LNCAP (cell line): Measurements from ENCODE around the gene AHCYL2.

Experiments
- CTCF ChIP-seq: fragments of 450-650 bp; IDR thresholded peaks from 2 replicates; pipeline ENCODE4 v1.5.1; 2017; ENCODE audit warnings: mild to moderate bottlenecking

The AHCYL2 gene

DNA sequence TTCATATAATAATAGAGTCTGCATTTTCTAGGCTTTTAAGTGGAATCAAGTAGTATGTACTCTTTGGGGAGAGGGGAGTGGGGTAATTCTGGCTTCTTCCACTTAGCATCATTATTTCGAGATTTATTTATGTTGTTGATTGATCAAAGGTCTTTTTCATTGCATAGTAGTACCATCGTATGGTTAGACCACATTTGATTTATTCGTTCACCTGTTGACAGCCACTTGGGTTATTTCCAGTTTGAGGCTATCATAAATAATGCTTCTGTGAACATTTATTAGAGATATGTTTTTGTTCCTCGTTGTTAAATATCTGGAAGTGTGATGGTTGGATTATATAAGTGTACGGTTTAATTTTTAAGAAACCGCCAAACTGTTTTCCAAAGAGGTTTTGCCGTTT is 52.8 kb downstream of the AHCYL2 start:
- TF ChIP-seq CTCF = no peak

DNA sequence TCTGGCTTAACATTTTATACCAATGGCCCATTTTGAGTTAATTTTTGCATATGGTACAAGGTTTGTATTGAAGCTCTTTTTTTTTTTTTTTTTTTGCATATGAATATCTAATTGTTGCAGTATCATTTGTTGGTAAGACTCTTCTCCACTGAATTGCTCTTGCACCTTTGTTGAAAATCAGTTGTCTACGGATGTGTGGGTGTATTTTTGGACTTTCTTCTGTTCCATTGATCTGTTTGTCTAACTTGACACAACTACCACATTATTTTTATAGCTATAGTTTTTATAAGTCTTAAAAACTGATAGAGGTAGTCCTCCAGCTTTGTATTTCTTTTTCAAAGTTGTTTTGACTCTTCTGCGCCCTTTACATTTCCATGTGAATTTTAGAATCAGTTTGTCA is 53.9 kb downstream of the AHCYL2 start:
- no peak for TF ChIP-seq CTCF

DNA sequence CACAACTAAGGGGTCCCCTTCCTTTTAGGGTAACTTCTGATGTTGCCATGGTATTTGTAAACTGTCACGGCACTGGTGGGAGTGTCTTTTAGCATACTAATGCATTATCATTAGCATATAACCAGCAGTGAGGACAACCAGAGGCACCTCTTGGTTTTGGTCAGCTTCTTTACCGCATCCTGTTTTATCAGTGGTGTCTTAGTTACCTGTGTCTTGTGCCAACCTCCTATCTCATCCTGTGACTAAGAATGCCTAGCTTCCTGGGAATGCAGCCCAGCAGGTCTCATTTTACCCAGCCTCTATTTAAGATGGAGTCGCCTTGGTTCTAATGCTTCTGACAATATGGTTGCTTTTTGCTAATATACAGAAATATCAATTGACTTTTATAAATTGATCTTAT is 54.9 kb downstream of the AHCYL2 start:
- no peak for TF ChIP-seq CTCF

DNA sequence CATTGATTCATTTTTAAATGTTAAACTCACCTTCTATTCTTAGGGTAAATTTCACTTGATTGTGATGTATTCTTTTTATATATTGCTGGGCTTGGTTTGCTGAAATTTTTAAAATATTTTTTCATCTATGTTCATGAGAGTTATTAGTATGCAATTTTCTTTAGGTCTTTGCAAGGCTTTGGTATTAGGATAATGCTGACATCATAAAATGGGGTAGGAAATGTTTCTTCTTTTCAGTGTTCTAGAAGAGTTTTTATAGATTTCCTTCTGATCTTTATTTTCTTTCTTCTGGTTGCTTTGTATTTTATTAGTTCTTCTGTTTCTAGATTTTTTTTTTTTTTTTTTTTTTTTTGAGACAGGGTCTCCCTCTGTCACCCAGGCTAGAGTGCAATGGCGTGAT is 56.3 kb downstream of the AHCYL2 start:
- TF ChIP-seq CTCF = no peak

GRCh38 chr7:129282865-129283264 is 58.0 kb downstream of the AHCYL2 start:
- no peak for TF ChIP-seq CTCF

- no peak for TF ChIP-seq CTCF
Observed at GRCh38 chr7:129283936-129284335, 59.1 kb downstream of the AHCYL2 start.

DNA sequence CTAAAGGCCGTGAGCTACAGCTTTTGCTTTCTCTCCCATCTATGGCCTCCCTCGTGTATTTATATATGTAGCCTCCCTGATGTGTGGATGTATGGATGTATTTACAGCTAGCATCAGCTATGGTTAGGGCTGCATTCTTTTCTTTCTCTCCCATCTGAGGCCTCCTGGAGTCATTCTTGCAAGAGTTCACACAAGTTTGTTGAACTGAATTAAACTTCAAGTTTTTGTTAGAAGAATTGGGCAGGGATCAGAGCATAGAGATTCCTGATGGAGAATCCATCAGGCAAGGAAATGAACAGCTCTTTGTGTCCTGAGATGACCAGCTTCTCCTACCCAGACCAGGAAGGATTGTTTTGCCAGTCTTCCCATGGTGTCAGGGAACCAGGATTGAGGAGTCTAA is 60.3 kb downstream of the AHCYL2 start:
- no peak for TF ChIP-seq CTCF

GRCh38 chr7:129292861-129293260 is 68.0 kb downstream of the AHCYL2 start:
- no peak for TF ChIP-seq CTCF
